HG02870 (cell line): Measurements from ENCODE around the gene FARP1.

ENCODE experiments used
- ATAC-seq: cut with Tn5 transposase; IDR thresholded peaks from one replicate; pipeline ENCODE4 v1.9.1; 2021; ENCODE audit warnings: mild to moderate bottlenecking, moderate library complexity; ENCODE audit not compliant: unreplicated experiment

Gene FARP1

GRCh38 chr13:98451676-98452470 lies 309.0 kb downstream of the FARP1 start:
- ATAC-seq = no peak

GRCh38 chr13:98452851-98453843 lies 310.3 kb downstream of the FARP1 start:
- no peak for ATAC-seq

- ATAC-seq = no peak
Measured at GRCh38 chr13:98454389-98454881, 311.5 kb downstream of the FARP1 start.

GRCh38 chr13:98456413-98456845 lies 313.5 kb downstream of the FARP1 start:
- ATAC-seq = no peak

- ATAC-seq = no peak
Measured at GRCh38 chr13:98457053-98457452, 314.2 kb downstream of the FARP1 start.

GRCh38 chr13:98458431-98458830 lies 315.5 kb downstream of the FARP1 start:
- no peak for ATAC-seq

GRCh38 chr13:98459171-98459681 lies 316.3 kb downstream of the FARP1 start:
- no peak for ATAC-seq

- ATAC-seq = no peak
Measured at GRCh38 chr13:98459721-98460370, 317.0 kb downstream of the FARP1 start.

- ATAC-seq = no peak
Measured at GRCh38 chr13:98460516-98460915, 317.6 kb downstream of the FARP1 start.

- no peak for ATAC-seq
Measured at GRCh38 chr13:98461486-98462240, 318.8 kb downstream of the FARP1 start.

GRCh38 chr13:98462241-98462882 lies 319.5 kb downstream of the FARP1 start:
- ATAC-seq = no peak

- ATAC-seq = no peak
Measured at GRCh38 chr13:98462946-98463345, 320.1 kb downstream of the FARP1 start.

GRCh38 chr13:98466634-98467236 lies 323.8 kb downstream of the FARP1 start:
- ATAC-seq = no peak

GRCh38 chr13:98467263-98467985 lies 324.5 kb downstream of the FARP1 start:
- ATAC-seq = no peak

- ATAC-seq = no peak
Measured at GRCh38 chr13:98468361-98468760, 325.5 kb downstream of the FARP1 start.

GRCh38 chr13:98468929-98469328 lies 326.0 kb downstream of the FARP1 start:
- no peak for ATAC-seq

- no peak for ATAC-seq
Measured at GRCh38 chr13:98470920-98471319, 328.0 kb downstream of the FARP1 start.

- no peak for ATAC-seq
Measured at GRCh38 chr13:98471934-98472333, 329.0 kb downstream of the FARP1 start.
